ENCODE measurements around the gene CSNK1E.

DNA sequence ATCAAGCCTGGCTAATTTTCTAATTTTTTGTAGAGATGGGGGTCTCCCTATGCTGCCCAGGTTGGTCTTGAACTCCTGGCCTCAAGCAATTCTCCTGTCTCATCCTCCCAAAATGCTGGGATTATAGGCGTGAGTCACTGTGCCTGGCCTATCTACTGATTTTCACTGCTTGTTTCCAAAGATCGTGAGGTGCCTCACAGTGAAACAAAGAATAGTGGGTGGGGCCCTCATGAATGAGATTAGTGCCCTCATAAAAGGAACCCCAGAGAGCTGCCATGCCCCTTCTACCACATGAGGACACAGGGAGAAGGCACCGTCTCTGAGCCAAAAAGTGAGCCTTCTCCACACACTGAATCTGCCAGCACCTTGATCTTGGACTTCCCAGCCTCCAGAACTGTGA, 67.9 kb downstream of the CSNK1E start:
- TF ChIP-seq EZH2 (IDR thresholded peaks at IDR 0.05) = no peak
- TF ChIP-seq, protein P1, sequence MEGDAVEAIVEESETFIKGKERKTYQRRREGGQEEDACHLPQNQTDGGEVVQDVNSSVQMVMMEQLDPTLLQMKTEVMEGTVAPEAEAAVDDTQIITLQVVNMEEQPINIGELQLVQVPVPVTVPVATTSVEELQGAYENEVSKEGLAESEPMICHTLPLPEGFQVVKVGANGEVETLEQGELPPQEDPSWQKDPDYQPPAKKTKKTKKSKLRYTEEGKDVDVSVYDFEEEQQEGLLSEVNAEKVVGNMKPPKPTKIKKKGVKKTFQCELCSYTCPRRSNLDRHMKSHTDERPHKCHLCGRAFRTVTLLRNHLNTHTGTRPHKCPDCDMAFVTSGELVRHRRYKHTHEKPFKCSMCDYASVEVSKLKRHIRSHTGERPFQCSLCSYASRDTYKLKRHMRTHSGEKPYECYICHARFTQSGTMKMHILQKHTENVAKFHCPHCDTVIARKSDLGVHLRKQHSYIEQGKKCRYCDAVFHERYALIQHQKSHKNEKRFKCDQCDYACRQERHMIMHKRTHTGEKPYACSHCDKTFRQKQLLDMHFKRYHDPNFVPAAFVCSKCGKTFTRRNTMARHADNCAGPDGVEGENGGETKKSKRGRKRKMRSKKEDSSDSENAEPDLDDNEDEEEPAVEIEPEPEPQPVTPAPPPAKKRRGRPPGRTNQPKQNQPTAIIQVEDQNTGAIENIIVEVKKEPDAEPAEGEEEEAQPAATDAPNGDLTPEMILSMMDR (IDR thresholded peaks at IDR 0.05) = no peak
- TF ChIP-seq EZH2phosphoT487 (IDR thresholded peaks at IDR 0.05) = no peak

Measured in neural progenitor cell (in vitro differentiated cells).